Testis (tissue), 2 donors: ENCODE results near the gene CCDC57.

Experiments
- CTCF ChIP-seq, 3 experiments: fragments of 450-650 bp in 2 of 3; fragments of 200-600 bp in 1 of 3; sonication (generic) in 1 of 3; IDR thresholded peaks; one replicate each; pipeline ENCODE4 v1.5.1; 2016 to 2019; ENCODE audit warnings: antibody characterized with exemption in 3 of 3, mild to moderate bottlenecking in 2 of 3, moderate library complexity in 1 of 3
- POLR2A ChIP-seq: fragments of 450-650 bp; IDR thresholded peaks from one replicate; pipeline ENCODE4 v1.6.1; 2017; ENCODE audit warnings: antibody characterized with exemption, mild to moderate bottlenecking, moderate library complexity

GRCh38 chr17:82155606-82156005 is 57.0 kb downstream of the CCDC57 start:
- TF ChIP-seq CTCF (IDR thresholded peaks at IDR 0.05), result no peak
- TF ChIP-seq POLR2A, result no peak
